HEK293 (cell line): ENCODE measurements around the gene MYOZ3.

Experiments used
- GLI4 ChIP-seq: fragments of 450-650 bp; formaldehyde crosslinking; IDR thresholded peaks from 2 replicates; pipeline ENCODE4 v1.5.1; 2016; ENCODE audit warnings: missing biosample characterization, missing genetic modification characterization
- ZNF112 ChIP-seq: fragments of 450-650 bp; formaldehyde crosslinking; IDR thresholded peaks from 2 replicates; pipeline ENCODE4 v1.5.0; 2017; ENCODE audit warnings: missing biosample characterization, missing genetic modification characterization
- ZNF140 ChIP-seq: fragments of 450-650 bp; formaldehyde crosslinking; IDR thresholded peaks from 2 replicates; pipeline ENCODE4 v1.5.1; 2016; ENCODE audit warnings: missing biosample characterization, missing genetic modification characterization
- ZNF146 ChIP-seq: fragments of 450-650 bp; formaldehyde crosslinking; IDR thresholded peaks from 2 replicates; pipeline ENCODE4 v1.5.1; 2016; ENCODE audit warnings: missing biosample characterization, missing genetic modification characterization
- ZNF274 ChIP-seq, 2 experiments: fragments of 200-500 bp in 1 of 2; fragments of 450-650 bp in 1 of 2; sonication (Bioruptor generic) in 1 of 2; formaldehyde crosslinking in 1 of 2; IDR thresholded peaks; 2 replicates each; pipeline versions ENCODE4 v1.5.1 to v1.6.1; 2014 to 2016; ENCODE audit warnings: borderline replicate concordance in 1 of 2, inconsistent platforms in 1 of 2, low read length in 1 of 2, missing biosample characterization in 1 of 2, missing genetic modification characterization in 1 of 2
- ZNF571 ChIP-seq: fragments of 450-650 bp; formaldehyde crosslinking; IDR thresholded peaks from 2 replicates; pipeline ENCODE4 v1.5.0; 2017; ENCODE audit warnings: missing biosample characterization, missing genetic modification characterization
- ZNF792 ChIP-seq: fragments of 450-650 bp; formaldehyde crosslinking; IDR thresholded peaks from 2 replicates; pipeline ENCODE4 v1.5.1; 2016; ENCODE audit warnings: missing biosample characterization, missing genetic modification characterization
- TF ChIP-seq, protein P1 (sequence below): fragments of 450-650 bp; formaldehyde crosslinking; IDR thresholded peaks from 2 replicates; pipeline ENCODE4 v1.5.1; 2016; ENCODE audit warnings: missing biosample characterization, missing genetic modification characterization, low read depth
- TF ChIP-seq, protein P2 (sequence below): fragments of 450-650 bp; formaldehyde crosslinking; IDR thresholded peaks from 2 replicates; pipeline ENCODE4 v1.5.1; 2016; ENCODE audit warnings: missing biosample characterization, missing genetic modification characterization
- TF ChIP-seq, protein P3 (sequence below): fragments of 450-650 bp; formaldehyde crosslinking; IDR thresholded peaks from 2 replicates; pipeline ENCODE4 v1.5.1; 2016; ENCODE audit warnings: missing biosample characterization, missing genetic modification characterization
- TF ChIP-seq, protein P4 (sequence below): fragments of 450-650 bp; formaldehyde crosslinking; IDR thresholded peaks from 2 replicates; pipeline ENCODE4 v1.5.1; 2016; ENCODE audit warnings: missing biosample characterization, missing genetic modification characterization, low read depth

DNA sequence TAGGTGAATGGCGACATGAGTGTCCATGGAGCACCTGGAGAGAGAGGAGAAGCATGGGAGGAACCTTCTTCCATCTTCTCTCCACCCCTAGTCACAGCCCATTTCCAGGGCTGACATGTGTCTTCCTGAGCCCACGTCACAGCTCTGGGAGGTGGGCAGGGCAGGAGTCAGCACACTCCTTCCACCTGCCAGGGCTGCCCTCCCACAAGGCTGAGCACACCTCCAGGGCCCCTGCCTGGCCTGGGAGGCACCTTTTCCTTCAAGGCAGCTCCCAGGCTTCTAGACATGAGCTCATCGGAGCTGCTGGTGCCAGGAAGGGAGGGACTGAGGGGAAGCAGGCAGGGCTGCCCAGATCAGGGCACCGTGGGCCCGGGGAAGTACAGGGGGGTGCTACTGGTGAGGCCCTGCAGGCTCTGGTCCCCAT lies 34.2 kb upstream of the MYOZ3 start:
- TF ChIP-seq, protein P1, sequence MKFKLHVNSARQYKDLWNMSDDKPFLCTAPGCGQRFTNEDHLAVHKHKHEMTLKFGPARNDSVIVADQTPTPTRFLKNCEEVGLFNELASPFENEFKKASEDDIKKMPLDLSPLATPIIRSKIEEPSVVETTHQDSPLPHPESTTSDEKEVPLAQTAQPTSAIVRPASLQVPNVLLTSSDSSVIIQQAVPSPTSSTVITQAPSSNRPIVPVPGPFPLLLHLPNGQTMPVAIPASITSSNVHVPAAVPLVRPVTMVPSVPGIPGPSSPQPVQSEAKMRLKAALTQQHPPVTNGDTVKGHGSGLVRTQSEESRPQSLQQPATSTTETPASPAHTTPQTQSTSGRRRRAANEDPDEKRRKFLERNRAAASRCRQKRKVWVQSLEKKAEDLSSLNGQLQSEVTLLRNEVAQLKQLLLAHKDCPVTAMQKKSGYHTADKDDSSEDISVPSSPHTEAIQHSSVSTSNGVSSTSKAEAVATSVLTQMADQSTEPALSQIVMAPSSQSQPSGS, result no peak
- TF ChIP-seq, protein P2, sequence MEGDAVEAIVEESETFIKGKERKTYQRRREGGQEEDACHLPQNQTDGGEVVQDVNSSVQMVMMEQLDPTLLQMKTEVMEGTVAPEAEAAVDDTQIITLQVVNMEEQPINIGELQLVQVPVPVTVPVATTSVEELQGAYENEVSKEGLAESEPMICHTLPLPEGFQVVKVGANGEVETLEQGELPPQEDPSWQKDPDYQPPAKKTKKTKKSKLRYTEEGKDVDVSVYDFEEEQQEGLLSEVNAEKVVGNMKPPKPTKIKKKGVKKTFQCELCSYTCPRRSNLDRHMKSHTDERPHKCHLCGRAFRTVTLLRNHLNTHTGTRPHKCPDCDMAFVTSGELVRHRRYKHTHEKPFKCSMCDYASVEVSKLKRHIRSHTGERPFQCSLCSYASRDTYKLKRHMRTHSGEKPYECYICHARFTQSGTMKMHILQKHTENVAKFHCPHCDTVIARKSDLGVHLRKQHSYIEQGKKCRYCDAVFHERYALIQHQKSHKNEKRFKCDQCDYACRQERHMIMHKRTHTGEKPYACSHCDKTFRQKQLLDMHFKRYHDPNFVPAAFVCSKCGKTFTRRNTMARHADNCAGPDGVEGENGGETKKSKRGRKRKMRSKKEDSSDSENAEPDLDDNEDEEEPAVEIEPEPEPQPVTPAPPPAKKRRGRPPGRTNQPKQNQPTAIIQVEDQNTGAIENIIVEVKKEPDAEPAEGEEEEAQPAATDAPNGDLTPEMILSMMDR (tag by site-specific recombination), result no peak
- no peak for TF ChIP-seq ZNF112 (tag by site-specific recombination)
- no peak for TF ChIP-seq GLI4 (tag by site-specific recombination)
- TF ChIP-seq ZNF146 (tag by site-specific recombination), result no peak
- TF ChIP-seq ZNF571 (tag by site-specific recombination), result no peak
- TF ChIP-seq, protein P3, sequence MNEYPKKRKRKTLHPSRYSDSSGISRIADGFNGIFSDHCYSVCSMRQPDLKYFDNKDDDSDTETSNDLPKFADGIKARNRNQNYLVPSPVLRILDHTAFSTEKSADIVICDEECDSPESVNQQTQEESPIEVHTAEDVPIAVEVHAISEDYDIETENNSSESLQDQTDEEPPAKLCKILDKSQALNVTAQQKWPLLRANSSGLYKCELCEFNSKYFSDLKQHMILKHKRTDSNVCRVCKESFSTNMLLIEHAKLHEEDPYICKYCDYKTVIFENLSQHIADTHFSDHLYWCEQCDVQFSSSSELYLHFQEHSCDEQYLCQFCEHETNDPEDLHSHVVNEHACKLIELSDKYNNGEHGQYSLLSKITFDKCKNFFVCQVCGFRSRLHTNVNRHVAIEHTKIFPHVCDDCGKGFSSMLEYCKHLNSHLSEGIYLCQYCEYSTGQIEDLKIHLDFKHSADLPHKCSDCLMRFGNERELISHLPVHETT, result no peak
- TF ChIP-seq, protein P4, sequence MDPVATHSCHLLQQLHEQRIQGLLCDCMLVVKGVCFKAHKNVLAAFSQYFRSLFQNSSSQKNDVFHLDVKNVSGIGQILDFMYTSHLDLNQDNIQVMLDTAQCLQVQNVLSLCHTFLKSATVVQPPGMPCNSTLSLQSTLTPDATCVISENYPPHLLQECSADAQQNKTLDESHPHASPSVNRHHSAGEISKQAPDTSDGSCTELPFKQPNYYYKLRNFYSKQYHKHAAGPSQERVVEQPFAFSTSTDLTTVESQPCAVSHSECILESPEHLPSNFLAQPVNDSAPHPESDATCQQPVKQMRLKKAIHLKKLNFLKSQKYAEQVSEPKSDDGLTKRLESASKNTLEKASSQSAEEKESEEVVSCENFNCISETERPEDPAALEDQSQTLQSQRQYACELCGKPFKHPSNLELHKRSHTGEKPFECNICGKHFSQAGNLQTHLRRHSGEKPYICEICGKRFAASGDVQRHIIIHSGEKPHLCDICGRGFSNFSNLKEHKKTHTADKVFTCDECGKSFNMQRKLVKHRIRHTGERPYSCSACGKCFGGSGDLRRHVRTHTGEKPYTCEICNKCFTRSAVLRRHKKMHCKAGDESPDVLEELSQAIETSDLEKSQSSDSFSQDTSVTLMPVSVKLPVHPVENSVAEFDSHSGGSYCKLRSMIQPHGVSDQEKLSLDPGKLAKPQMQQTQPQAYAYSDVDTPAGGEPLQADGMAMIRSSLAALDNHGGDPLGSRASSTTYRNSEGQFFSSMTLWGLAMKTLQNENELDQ (tag by site-specific recombination), result no peak
- TF ChIP-seq ZNF792 (tag by site-specific recombination), result no peak
- no peak for TF ChIP-seq ZNF140 (tag by site-specific recombination)
- no peak for TF ChIP-seq ZNF274 (IDR thresholded peaks at IDR 0.05; ENCODE audit: low read length)
- no peak for TF ChIP-seq ZNF274 (tag by site-specific recombination; IDR thresholded peaks at IDR 0.05; ENCODE audit: borderline replicate concordance)
